HG02678 (cell line): Measurements from ENCODE around the gene ROPN1.
A peak's percentile ranks its signal among the peaks of the same experiment; 100 is the strongest.
"Not testable (repeated sequence)": the region's sequence is repeated elsewhere in the genome, so short reads cannot be mapped to it uniquely, and the experiment has no call there.

Source experiments
- ATAC-seq: cut with Tn5 transposase; IDR thresholded peaks from one replicate; pipeline ENCODE4 v1.9.1; 2021; ENCODE audit warnings: mild to moderate bottlenecking, moderate library complexity; ENCODE audit not compliant: unreplicated experiment

Gene ROPN1

GRCh38 chr3:123991730-123992588 is at the start of gene ROPN1:
ROPN1 (minus strand) TSS chr3:123992124; CDS start chr3:123980481, 11,643 bp downstream.
- not testable (repeated sequence) for ATAC-seq

- ATAC-seq: no peak
These were observed 49.6 kb upstream of the ROPN1 start for GRCh38 chr3:124041553-124041952.

- no peak for ATAC-seq
These were observed 45.4 kb upstream of the ROPN1 start for GRCh38 chr3:124037326-124037725.

- not testable (repeated sequence) for ATAC-seq
These were observed 44.3 kb upstream of the ROPN1 start for GRCh38 chr3:124036214-124036613.

DNA sequence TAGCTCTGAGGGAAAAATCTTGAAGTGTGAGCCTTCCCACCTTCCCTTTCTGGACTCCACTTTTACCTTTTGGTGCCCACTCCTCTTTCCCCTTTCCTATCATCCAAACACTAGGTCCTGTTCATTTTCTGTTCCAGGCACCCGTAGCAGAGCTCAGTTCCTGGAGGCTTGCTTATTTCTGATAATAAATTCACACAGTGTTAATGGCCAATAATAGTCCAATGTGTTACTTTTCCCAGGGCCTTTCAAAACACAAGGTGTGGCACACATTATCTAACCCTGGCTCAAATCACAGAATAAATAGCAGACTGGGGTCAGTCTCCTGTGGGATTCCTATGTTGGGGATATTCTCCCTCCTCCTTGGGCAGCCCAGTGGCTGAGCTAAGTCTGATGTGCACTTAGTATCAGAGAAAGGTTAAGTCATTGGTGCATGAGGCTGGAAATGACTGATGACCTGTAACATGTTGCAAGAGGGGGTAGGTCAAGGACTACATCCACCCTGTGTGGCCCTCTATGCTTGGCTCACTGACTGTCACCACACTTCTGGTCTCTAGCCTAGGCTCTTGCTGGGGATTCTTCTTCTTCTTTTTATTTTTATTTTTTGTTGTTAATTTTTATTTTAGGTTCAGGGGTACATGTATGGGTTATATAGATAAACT is 43.7 kb upstream of the ROPN1 start:
- no peak for ATAC-seq

- no peak for ATAC-seq
These were observed 42.9 kb upstream of the ROPN1 start for GRCh38 chr3:124034844-124035152.

GRCh38 chr3:124034016-124034843 is 42.3 kb upstream of the ROPN1 start:
- ATAC-seq: no peak

DNA sequence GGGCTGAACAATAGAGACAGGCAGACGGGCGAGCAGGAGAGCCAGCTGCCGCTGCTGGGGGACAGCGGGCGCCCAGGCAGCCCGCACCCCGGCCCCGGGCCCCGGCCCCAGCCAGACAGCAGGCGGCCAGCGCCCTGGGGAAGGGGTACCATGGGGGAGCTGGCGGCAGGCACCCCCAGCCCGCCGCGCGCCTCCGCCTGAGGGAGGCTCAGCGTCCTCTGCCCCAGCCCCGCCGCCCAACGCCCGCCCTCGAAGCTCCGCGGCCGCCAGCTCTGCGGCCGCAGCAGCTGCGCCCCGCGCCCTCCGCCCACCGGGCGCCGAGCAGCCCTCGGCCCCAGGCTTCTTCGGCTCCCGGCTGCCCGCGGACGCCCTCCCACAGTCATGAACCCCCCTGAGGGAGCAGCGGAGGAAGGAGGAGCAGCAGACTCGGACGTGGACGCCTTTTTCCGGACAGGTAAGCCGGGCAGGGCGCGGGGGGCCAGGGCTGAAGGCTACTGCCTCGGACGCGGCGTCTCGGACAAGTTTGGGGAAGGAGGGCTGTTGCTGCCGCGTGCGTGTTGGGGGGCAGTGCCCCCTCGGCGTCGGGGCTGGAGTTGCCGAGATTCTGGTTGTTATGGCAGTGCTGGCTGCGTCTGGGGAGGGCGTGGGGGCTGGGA is 41.6 kb upstream of the ROPN1 start, which contains the start of gene KALRN:
KALRN (plus strand) TSS at position 10 of the 656 bp plus-strand sequence.
- peak; percentile 27 for ATAC-seq

DNA sequence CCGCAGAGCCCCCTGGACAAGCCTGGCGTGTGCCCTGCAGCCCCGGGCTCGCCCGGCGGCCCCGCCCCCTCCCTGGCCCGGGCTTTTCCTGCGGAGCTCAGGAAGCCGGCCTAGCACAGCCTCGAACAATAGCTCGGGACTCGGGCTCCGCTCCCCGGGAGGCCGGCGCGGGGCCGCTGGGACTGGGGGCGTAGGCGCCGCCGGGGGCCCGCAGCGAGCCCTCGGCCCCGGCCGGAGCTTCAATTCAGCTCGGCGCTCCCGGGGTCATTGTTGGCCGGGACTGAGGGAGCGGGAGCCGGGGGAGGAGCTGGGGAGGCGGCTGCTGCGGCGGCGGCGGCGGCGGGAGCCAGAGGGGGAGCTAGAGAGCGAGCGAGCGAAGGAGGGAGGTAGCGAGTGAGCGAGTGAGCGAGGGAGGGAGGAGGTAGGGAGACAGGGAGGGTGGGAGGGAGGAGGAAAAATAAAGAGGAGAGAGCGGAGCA is 41.0 kb upstream of the ROPN1 start:
- ATAC-seq: peak; percentile 97

- ATAC-seq: no peak
These were observed 40.5 kb upstream of the ROPN1 start for GRCh38 chr3:124032311-124032880.

- ATAC-seq: no peak
These were observed 34.6 kb upstream of the ROPN1 start for GRCh38 chr3:124026516-124026915.

DNA sequence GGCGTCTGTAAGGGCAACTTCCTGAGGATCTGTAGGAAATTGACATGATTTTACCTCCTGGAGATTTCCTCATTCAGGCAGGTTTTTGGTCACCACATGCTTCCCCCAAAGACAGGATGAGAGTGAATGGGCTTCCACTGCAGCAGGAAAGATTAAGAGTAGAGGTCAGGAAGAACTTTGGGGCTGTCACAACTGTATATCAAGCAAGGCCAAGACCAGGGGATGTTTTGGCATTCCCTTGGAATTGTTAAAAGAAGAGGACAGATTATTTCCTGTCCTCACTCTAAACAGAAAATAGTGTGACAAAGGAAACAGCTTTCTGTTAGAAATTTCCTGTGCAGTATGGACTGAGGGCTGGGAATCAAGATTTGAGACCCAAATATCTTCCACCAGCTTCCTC is 31.6 kb upstream of the ROPN1 start:
- ATAC-seq: not testable (repeated sequence)

DNA sequence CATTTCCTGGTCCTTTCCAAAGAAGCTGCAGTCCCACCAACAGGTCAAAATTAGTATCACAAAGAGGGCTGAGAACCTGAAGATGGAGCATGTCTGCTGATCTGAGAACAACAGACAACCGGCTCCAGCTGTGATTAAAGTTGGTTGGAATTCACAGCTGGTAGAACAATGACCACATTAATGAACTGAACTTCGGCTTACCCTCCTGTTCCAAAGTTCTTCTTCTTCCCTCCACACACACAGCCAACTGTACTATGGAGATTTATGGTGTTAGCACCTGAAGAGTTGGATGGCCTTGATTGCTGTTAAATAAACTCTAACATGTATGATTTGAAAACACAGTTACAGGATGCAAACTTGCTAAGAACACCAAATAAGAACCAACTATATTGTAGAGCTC is 27.4 kb upstream of the ROPN1 start:
- no peak for ATAC-seq

- not testable (repeated sequence) for ATAC-seq
These were observed 25.6 kb upstream of the ROPN1 start for GRCh38 chr3:124017502-124017901.

DNA sequence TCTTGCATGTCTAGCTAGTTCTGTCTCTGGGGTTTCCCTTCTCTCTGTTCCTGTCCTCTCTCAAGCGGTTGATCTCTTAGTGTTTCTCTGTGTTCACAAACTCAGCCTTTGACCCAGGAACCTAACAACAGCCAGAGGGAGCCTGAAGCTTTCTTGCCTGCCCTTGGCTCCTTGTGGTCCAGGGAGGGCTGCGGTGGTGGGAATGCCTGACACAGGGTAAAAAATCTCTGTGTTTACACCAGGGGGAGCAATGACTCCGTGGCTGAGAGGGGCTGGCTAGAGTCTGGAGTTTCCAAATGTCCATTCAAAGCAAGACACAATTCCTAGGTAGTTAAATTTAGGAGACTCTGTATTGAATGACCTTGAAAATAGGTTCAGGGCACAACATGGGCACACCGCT is 24.6 kb upstream of the ROPN1 start:
- ATAC-seq: not testable (repeated sequence)

DNA sequence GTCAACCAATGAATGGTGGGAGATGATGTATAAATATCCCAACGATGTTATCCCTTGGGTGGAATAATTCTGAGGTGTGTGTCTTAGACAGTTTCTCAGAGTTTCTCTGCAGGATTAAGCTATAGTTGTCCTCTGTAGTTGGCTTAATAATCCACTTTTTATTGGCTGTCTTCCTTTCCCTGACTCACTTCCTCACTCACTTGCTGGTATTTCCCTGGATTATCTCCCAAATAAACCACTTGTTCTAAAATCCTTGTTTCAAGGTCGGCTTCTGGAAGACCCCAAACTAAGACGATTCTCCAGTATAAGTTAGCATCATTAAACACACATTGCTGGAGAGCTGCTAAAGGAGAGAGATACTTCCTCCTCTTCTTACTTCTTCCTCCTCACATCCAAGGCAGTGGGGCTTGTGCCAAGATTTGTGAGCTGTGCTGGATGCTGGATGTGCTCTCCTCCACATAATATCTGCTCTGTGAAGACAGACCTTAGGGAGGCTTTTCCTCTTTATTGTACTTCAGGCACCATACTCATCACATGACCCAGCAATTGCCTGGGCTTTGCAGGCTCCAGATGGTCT is 22.5 kb upstream of the ROPN1 start:
- ATAC-seq: no peak

GRCh38 chr3:124008321-124008720 is 16.4 kb upstream of the ROPN1 start:
- ATAC-seq: not testable (repeated sequence)

DNA sequence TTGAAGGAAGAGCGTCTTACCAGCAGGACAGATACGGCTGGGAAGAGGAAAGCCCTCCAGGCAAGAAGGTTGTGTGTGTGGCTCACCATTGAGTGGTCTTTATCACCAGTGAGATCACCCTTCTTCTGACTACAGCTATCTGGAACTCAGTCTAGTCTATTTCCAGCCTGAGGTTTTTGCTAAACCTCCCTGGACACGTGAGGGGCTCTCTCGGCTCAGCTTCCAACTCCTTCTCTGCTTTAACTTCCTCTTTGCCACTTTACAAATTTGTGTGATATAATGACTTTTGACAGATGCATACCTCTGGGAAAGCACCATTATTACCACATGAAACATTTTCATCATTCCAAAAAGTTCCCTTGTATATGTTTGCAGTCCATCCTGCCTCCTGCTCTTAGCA is 15.3 kb upstream of the ROPN1 start:
- ATAC-seq: no peak

DNA sequence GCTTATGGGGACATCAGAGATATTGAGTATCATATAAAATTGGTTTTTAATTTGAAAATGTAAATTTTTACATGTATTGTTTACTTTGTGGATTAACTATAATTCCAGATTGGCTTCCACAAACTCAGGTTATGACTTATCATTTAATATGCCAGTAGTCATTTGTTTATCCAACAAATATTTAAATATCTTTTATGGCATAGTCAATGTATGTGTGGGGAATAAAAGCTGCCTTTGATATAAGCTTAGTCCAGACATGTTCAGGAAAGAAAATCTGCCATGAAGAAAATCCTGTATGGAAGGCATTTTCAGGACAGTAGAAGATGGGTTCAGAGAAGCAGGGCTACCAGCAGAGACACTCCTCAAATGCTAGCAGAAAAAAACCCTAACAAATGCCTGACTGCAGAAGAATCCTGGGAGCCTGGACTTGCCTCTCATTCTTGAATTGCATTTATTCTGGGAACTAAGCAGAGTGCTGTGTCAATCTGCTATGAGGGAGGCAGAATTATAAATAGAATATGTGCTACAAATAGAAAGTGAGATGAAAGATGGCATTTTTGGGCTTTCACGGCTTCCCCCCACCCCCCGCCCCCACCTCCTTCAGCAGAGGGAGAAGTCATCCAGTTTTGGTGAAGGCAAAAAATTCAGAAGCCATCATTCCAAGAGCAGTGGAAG is 10.6 kb upstream of the ROPN1 start:
- not testable (repeated sequence) for ATAC-seq
